ENCODE data around the gene GADD45B.
"Not testable (repeated sequence)": the region's sequence is repeated elsewhere in the genome, so short reads cannot be mapped to it uniquely, and the experiment has no call there.

GADD45B gene

DNA sequence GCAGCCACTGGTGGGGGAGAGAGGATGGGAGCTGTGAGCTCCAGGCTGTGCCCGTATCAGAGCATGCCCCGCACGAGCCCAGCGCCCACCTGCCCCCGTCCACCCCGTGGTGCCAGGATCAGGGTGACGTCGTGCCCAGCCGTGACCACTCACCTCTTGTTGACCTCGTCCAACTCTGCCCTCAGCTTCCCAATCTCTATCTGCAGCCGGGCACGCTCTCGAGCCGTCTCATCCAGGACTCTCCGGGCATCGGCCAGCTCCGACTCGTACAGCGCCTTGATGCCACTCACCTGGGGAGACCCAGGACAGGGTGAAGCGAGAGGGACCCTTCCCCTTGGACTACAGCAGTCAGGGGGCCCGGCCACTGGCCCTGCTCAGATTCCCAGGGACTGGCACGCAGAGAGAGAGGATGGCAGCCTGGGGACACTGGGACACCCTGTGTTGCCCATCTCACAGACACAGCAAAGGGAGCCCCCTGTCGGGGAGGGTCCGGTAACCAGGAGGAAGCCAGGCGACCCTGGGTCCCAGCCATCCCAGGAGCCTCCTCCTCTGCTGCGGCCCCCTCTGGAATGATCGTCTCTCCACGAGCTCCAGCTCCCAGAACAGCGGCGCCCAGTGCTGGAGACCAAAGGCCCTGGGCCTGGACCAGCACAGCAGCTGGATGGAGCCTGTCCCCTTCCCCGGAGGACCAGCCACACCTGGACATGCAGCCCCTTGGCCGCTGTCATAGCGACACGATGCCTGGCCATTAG lies 31.5 kb upstream of the GADD45B start:
- DNase-seq: no peak

GRCh38 chr19:2446381-2446780 lies 29.5 kb upstream of the GADD45B start:
- no peak for DNase-seq

DNA sequence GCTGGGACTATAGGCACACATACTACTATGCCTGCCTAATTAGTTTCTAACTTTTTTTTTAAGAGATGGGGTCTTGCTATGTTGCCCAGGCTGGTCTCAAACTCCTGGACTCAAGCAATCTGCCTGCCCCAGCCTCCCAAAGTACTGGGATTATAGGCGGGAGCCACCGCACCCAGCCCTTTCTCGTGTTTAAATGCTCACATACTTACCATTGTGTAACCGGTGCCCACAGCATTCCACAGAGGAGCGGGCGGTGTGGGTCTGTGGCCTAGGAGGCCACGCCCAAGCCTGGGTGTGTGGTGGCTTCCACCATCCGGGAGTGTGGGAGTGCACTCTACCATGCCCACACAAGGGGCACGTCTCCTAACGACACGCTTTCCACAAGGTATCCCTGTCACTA lies 26.9 kb upstream of the GADD45B start:
- no peak for DNase-seq

DNA sequence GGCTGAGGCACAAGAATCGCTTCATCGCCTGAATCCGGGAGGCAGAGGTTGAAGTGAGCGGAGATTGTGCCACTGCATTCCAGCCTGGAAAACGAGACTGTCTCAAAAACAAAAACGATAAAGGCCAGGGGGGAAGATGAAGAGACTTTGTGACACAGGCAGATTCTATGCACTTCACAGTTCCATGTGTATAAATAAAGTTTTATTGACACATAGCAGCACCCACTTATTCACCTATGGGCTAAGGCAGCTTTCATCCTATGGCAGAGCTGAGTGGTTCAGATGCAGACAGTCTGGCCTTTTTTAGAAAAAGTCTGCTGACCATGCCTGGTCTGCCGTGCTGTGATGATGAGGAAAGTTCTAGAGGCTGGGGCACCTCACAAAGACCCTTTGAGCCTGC lies 24.8 kb upstream of the GADD45B start:
- no peak for DNase-seq

- no peak for DNase-seq
Measured at GRCh38 chr19:2451741-2452140, 24.2 kb upstream of the GADD45B start.

DNA sequence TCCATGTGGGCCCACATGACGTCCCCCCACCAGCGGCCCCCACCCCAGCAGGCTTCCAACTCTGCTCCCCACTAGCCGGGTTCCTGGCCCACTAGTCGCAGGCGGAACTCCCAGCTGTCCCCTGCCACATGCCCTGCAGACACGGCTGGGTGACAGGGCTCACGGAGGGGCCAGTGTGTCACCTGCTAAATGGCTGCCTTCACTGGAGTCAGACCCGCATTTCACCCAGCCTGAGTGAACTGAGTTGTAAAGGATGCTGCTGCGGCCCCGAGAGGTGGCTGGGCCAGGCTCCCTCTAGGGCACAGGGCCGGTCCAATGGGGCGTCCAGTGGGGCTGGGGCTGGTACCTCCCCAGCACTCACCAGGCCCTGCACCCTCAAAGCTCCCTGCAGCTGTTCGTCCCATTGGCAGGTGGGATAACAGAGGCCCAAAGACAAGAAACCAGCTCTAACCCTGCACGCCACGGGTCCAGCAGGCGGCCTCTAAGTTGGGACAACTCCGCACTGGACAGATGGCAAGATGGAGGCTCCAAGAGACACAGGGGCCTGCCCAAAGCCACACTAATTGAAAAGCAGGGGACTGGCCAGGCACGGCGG lies 22.4 kb upstream of the GADD45B start:
- DNase-seq: no peak

DNA sequence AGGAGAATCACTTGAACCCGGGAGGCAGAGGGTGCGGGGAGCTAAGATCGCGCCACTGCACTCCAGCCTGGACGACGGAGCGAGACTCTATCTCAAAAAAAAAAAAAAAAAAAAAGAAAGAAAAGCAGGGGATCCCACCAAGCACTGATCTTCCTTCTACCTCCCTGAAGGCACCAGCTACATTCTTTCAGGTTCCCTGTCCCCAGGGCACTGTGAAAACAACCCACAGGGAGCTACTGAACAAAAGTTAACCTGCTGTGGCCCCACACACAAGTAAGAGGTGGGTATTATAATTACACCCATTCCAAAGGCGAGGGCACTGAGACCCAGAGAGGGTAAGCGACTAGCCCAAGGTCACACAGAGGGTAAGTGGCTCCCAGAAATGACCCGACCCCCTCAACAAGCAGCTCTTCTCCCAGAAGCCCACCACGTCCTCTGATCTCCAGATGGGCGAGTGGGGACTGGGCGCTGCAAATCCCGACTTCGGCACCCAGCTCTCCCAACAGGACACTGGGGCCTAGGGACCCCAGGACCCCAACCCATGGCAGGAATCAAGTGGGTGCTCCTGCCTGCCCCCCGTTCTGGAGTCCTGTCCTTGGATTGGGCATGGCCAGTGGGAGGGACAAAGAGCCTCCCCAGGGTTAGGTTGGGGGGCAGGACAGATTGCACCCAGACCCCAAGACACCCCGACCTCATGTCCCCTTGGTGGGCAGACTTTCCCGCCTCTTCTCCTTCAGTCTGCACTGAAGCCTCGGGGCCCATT lies 21.5 kb upstream of the GADD45B start:
- DNase-seq: no peak

- DNase-seq: no peak
Measured at GRCh38 chr19:2454962-2455850, 20.7 kb upstream of the GADD45B start.

GRCh38 chr19:2455851-2456570 lies 19.9 kb upstream of the GADD45B start:
- no peak for DNase-seq

DNA sequence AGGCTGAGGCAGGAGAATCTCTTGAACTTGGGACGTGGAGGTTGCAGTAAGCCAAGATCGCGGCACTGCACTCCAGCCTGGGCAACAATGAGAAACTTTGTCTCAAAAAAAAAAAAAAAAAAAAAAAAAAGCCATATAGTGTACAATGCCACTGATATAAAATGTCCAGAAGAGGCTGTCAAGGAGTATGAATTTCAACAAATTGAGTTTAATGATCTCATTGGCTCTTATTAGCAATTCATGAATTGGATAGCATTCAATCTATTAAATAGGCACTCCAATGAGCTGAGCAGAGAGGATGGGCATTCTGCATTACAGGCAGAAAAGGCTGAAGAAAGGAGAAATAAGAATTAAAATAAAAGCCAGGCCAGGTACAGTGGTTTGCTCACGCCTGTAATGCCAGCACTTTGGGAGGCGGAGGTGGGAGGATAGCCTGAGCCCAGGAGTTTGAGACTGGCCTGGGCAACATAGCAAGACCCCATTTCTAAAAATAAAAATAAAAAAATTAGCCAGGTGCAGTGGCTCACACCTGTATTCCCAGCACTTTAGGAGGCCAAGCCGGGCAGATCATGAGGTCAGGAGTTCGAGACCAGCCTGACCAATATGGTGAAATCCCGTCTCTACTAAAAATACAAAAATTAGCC lies 18.4 kb upstream of the GADD45B start:
- no peak for DNase-seq

DNA sequence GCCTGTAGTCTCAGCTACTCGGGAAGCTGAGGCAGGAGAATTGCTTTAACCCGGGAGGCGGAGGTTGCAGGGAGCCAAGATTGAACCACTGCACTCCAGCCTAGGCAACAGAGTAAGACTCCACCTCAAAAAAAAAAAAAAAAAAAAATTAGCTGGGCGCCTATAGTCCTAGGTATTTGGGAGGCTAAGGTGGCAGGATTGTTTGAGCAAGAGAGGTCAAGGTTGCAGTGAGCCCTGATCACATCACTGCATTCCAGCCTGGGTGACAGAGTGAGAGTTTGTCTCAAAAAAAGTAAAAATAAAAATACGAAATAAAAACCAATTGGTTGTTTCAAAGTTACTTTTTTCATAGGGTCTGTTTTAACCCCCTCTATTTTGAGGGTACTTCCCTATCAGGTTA lies 17.9 kb upstream of the GADD45B start:
- no peak for DNase-seq

DNA sequence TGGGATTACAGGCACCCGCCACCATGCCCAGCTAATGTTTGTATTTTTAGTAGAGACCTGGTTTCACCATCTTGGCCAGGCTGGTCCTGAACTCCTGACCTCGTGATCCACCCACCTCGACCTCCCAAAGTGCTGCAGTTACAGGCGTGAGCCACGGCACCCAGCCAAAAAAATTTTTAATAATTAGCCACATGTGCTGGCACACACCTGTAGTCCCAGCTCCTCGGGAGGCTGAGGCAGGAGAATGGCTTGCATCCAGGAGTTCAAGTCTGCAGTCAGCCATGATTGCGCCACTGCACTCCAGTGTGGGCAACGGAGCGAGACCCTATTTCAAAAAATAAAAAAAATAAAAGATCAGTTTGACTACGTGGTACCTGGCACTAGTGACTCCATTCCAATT lies 17.2 kb upstream of the GADD45B start:
- not testable (repeated sequence) for DNase-seq

- no peak for DNase-seq
Measured at GRCh38 chr19:2460245-2460644, 15.7 kb upstream of the GADD45B start.

DNA sequence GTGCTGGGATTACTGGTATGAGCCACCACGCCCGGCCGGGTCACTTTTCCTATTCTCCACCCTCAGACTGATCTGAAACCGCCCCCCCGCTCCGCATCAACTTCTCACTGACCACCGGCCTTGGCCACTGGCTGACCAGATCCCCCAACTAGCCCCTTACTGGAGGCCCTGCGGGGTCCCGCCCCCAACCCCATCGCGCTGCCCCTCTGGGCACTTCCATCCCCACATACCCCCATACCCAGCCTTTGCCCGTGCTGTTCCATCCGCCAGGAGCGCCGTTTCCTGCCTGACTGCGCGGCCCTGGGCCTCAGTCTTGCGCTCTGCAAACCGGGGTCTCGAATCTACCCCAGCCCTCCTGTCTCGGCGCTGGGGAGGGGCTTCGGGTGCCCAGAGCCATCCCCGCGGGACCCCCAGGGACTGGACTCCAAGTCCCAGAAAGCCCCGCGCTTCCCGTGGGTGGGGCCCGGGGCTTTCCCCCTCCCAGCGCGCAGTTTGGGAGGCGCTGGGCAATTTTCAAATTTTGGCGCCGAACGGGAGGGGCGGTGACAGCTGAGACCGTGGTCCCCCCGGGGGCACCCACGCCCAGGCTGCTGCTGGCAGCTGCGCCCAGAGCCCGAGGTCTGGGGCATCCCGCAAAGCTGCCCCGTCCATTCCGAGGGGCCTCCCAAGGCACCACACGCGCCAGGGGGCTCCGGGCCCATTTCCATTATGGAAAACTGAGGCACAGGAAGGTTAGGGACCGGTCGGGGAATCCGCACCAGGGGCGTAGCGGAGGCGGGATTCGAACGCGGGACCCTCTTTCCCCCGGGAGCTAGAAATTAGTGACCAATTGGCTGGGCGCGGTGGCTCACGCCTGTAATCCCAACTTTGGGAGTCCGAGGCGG lies 13.9 kb upstream of the GADD45B start:
- DNase-seq: no peak

DNA sequence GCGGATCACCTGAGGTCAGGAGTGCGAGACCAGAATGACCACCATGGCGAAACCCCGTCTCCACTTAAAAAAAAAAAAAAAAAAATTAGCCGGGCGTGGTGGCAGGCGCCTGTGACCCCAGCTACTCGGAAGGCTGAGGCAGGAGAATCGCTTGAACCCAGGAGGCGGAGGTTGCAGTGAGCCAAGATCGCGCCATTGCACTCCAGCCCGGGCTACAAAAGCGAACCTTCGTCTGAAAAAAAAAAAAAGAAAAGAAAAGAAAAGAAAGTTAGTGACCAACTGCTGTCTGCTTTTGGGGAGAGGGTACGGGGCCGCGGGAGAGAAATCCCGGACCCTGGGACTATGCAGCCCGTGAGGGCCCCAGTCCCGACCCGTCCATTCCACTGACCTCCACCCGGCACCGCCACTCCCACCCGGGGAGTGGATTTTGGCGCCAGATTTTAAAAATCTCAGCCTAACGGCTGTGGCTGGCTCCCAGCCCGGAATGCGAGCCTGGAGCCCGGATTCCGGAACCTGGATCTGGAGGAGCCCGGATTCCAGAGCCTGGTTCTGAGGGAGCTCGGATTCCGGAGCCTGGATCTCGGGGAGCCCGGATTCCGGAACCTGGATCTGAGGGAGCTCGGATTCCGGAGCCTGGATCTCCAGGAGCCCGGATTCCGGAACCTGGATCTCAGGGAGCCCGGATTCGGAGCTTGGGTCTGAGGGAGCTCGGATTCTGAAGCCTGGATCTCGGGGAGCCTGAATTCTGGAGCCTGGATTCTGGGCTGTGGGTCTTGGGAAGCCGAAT lies 13.1 kb upstream of the GADD45B start:
- no peak for DNase-seq

GRCh38 chr19:2463694-2464093 lies 12.2 kb upstream of the GADD45B start:
- DNase-seq: not testable (repeated sequence)

DNA sequence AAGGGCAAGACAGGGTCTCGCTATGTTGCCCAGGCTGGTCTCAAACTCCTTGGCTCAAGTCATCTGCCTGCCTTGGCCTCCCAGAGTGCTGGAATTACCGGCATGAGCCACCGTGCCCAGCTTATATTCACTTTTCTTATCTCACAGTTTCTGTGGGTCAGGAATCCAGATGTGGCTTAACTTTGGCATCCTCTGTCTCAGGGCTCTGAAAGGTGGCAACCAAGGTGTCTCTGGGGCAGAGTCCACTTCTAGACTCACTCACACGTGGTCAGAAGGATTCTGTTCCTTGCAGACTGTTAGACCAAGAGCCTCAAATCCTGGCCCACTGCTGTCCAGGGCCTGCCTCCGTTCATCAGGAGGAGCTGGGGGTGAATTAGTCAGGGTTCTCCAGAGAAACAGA lies 11.5 kb upstream of the GADD45B start:
- no peak for DNase-seq

GRCh38 chr19:2468596-2468995 lies 7.3 kb upstream of the GADD45B start:
- DNase-seq: no peak

DNA sequence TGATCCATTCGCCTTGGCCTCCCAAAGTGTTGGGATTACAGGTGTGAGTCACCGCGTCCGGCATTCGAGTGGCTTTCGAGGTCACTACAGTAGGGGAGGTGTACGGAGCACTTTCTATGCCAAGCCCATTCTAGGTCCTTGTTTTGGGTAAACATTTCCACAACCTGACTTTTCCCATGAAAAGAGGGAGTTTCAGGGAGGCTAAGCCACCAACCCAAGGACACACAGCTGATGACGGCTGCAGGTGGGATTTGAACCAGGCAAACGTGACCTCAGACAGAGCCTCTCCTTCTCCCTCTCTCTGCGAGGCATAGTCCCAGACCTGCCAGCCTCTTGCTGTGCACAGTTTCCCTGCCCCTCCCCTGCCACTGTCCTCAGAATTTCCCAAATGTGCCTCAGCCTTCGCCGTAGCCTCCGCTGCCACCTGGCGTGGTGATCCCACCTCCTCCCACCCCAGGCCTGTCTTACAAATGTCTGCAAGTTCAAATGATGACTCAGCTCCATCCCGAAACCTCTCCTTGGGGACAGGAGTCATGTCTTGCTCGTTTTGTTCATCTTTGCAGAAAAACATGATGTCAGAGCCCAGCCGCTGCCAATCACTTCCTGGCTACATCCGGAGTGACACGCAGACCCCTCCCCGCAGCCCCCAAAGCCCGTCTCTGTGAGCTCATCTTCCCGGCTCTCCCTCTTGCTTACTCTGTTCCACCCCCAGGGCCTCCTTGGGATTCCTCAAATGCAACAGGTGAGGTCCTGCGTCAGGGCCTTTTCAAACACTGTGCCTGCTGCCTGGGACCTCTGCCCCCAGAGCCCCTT lies 6.6 kb upstream of the GADD45B start:
- no peak for DNase-seq

Data from SIG-M5 (cell line).